Ectodermal cell (in vitro differentiated cells): Measurements from ENCODE around the gene UBE2L6.

Experiments
- H3K27ac ChIP-seq: 2 replicates; pipeline ENCODE4 v1.7.0; 2013; ENCODE audit warnings: mild to moderate bottlenecking, low read depth, low read length; ENCODE audit not compliant: insufficient read depth, poor library complexity, severe bottlenecking
- H3K27me3 ChIP-seq: 2 replicates; pipeline ENCODE4 v1.7.0; 2013; ENCODE audit warnings: mild to moderate bottlenecking, low read length; ENCODE audit not compliant: insufficient read depth, control insufficient read depth, poor library complexity, severe bottlenecking
- H3K36me3 ChIP-seq: one replicate; pipeline ENCODE4 v1.7.0; 2013; ENCODE audit warnings: low read length; ENCODE audit not compliant: control insufficient read depth, insufficient read depth
- H3K4me1 ChIP-seq: one replicate; pipeline ENCODE4 v1.7.0; 2013; ENCODE audit warnings: low read length; ENCODE audit not compliant: control insufficient read depth, insufficient read depth
- H3K4me3 ChIP-seq: 2 replicates; pipeline ENCODE4 v1.7.0; 2013; ENCODE audit warnings: low read depth, low read length, control low read depth; ENCODE audit not compliant: insufficient read depth
- H3K9me3 ChIP-seq: 2 replicates; pipeline ENCODE4 v1.7.0; 2013; ENCODE audit warnings: mild to moderate bottlenecking, low read length, moderate library complexity; ENCODE audit not compliant: control insufficient read depth
- WGBS, 2 experiments: methylation state at CpG; one replicate each; pipeline ENCODE4 v1.1.7; 2013; ENCODE audit warnings: missing lambda C conversion rate in 2 of 2; 5-methylcytosine and 5-hydroxymethylcytosine counted together

The UBE2L6 gene

GRCh38 chr11:57597916-57598830 is 30.7 kb upstream of the UBE2L6 start:
- H3K4me1 ChIP-seq = peaks cover 34% of the 10 kb centered on the region
- H3K27ac ChIP-seq = peak overlapping the region; percentile 96
- peak overlapping the region; percentile 44 for H3K4me3 ChIP-seq
- H3K27me3 ChIP-seq = no peaks in the 10 kb centered on the region
- no peaks in the 10 kb centered on the region for H3K36me3 ChIP-seq
- no peaks in the 10 kb centered on the region for H3K9me3 ChIP-seq
- WGBS, 2 experiments = 2 to 3% methylated on average over 31 of the region's 33 CpGs

- Histone ChIP-seq H3K4me1 (peaks cover 34% of the 10 kb centered on the region), H3K36me3 (no peaks in the 10 kb centered on the region), H3K27me3 (no peaks in the 10 kb centered on the region), H3K27ac (peak within 1 kb of the TSS; percentile 96), H3K9me3 (no peaks in the 10 kb centered on the region), H3K4me3 (peak within 1 kb of the TSS; percentile 44)
- 0 to 1% methylated on average over 10 of the region's 10 CpGs for WGBS, 2 experiments
These were observed 30.0 kb upstream of the UBE2L6 start, which contains the start of gene SERPING1 for GRCh38 chr11:57597461-57597915. SERPING1 (plus strand) TSS chr11:57597685; CDS start chr11:57598271, 586 bp downstream.

- Histone ChIP-seq H3K36me3 (no peaks in the 10 kb centered on the region), H3K27me3 (no peaks in the 10 kb centered on the region), H3K27ac (peak overlapping the region; percentile 96), H3K9me3 (no peaks in the 10 kb centered on the region), H3K4me1 (peaks cover 34% of the 10 kb centered on the region), H3K4me3 (no peak overlapping the region)
- WGBS, 2 experiments = 78 to 87% methylated on average over 4 to 5 of the region's 5 CpGs
These were observed 28.9 kb upstream of the UBE2L6 start for GRCh38 chr11:57596266-57596885.

GRCh38 chr11:57588046-57588710 is 20.7 kb upstream of the UBE2L6 start:
- no peaks in the 10 kb centered on the region for H3K9me3 ChIP-seq
- H3K36me3 ChIP-seq = no peaks in the 10 kb centered on the region
- no peak overlapping the region for H3K4me3 ChIP-seq
- H3K27me3 ChIP-seq = no peaks in the 10 kb centered on the region
- H3K4me1 ChIP-seq = peaks cover 8% of the 10 kb centered on the region
- H3K27ac ChIP-seq = no peak overlapping the region
- WGBS, 2 experiments = 96 to 97% methylated on average over 3 of the region's 3 CpGs

- Histone ChIP-seq H3K27ac (no peak overlapping the region), H3K4me3 (no peak overlapping the region), H3K36me3 (no peaks in the 10 kb centered on the region), H3K4me1 (peaks cover 8% of the 10 kb centered on the region), H3K27me3 (no peaks in the 10 kb centered on the region), H3K9me3 (no peaks in the 10 kb centered on the region)
- 47 to 50% methylated on average over 2 of the region's 2 CpGs for WGBS, 2 experiments
These were observed 19.3 kb upstream of the UBE2L6 start for GRCh38 chr11:57586711-57587245.

GRCh38 chr11:57585301-57585700 is 17.8 kb upstream of the UBE2L6 start:
- H3K36me3 ChIP-seq = no peaks in the 10 kb centered on the region
- no peak overlapping the region for H3K27ac ChIP-seq
- H3K9me3 ChIP-seq = no peaks in the 10 kb centered on the region
- H3K4me3 ChIP-seq = no peak overlapping the region
- peaks cover 8% of the 10 kb centered on the region for H3K4me1 ChIP-seq
- H3K27me3 ChIP-seq = no peaks in the 10 kb centered on the region

- H3K4me1 ChIP-seq = peaks cover 8% of the 10 kb centered on the region
- H3K36me3 ChIP-seq = no peaks in the 10 kb centered on the region
- H3K27me3 ChIP-seq = no peaks in the 10 kb centered on the region
- no peaks in the 10 kb centered on the region for H3K9me3 ChIP-seq
- WGBS, 2 experiments = 72 to 75% methylated on average over 9 of the region's 9 CpGs
- H3K27ac ChIP-seq = no peak overlapping the region
- no peak overlapping the region for H3K4me3 ChIP-seq
These were observed 16.9 kb upstream of the UBE2L6 start for GRCh38 chr11:57584341-57584740.

GRCh38 chr11:57574061-57574460 is 6.6 kb upstream of the UBE2L6 start:
- no peak overlapping the region for H3K27ac ChIP-seq
- peaks cover 8% of the 10 kb centered on the region for H3K4me1 ChIP-seq
- 70 to 77% methylated on average over 4 of the region's 4 CpGs for WGBS, 2 experiments
- H3K27me3 ChIP-seq = no peaks in the 10 kb centered on the region
- no peak overlapping the region for H3K4me3 ChIP-seq
- H3K9me3 ChIP-seq = no peaks in the 10 kb centered on the region
- H3K36me3 ChIP-seq = no peaks in the 10 kb centered on the region

GRCh38 chr11:57571606-57572005 is 4.1 kb upstream of the UBE2L6 start:
- Histone ChIP-seq H3K4me3 (no peak overlapping the region), H3K27me3 (no peaks in the 10 kb centered on the region), H3K27ac (no peak overlapping the region), H3K36me3 (no peaks in the 10 kb centered on the region), H3K9me3 (no peaks in the 10 kb centered on the region), H3K4me1 (peaks cover 13% of the 10 kb centered on the region)
- WGBS, 2 experiments = 77 to 89% methylated on average over 1 to 2 of the region's 2 CpGs
